Mesenchymal stem cell (in vitro differentiated cells and primary cell): Measurements from ENCODE around the gene LUC7L2.
A peak's percentile ranks its signal among the peaks of the same experiment; 100 is the strongest.

Experiments
- DNase-seq: peaks from one replicate; pipeline ENCODE4 v3.0.0-alpha.2; 2013
- H2AFZ ChIP-seq: one replicate; pipeline ENCODE4 v1.6.1; 2013; ENCODE audit warnings: low read depth, mild to moderate bottlenecking, control low read depth, inconsistent platforms, low read length, moderate library complexity
- H2AK5ac ChIP-seq: 2 replicates; pipeline ENCODE4 v1.6.1; 2013; ENCODE audit warnings: low read length, moderate library complexity, mild to moderate bottlenecking, inconsistent platforms; ENCODE audit not compliant: severe bottlenecking
- H2BK120ac ChIP-seq: one replicate; pipeline ENCODE4 v1.6.1; 2013; ENCODE audit warnings: low read depth, mild to moderate bottlenecking, inconsistent platforms, low read length, moderate library complexity
- H2BK12ac ChIP-seq, 2 experiments: one replicate each; pipeline ENCODE4 v1.6.1; 2013; ENCODE audit warnings: inconsistent platforms in 2 of 2, low read length in 2 of 2, mild to moderate bottlenecking in 2 of 2, moderate library complexity in 2 of 2, control low read depth in 1 of 2
- H2BK15ac ChIP-seq: one replicate; pipeline ENCODE4 v1.6.1; 2013; ENCODE audit warnings: mild to moderate bottlenecking, low read depth, inconsistent platforms; ENCODE audit not compliant: poor library complexity, severe bottlenecking
- H2BK5ac ChIP-seq: 2 replicates; pipeline ENCODE4 v1.6.1; 2013; ENCODE audit warnings: low read depth, mild to moderate bottlenecking, low read length, control low read depth, inconsistent platforms; ENCODE audit not compliant: poor library complexity, severe bottlenecking
- H3K14ac ChIP-seq, 2 experiments: one replicate each; pipeline ENCODE4 v1.6.1; 2013; ENCODE audit warnings: inconsistent platforms in 2 of 2, low read length in 2 of 2, control low read depth in 1 of 2, mild to moderate bottlenecking in 1 of 2, moderate library complexity in 1 of 2
- H3K18ac ChIP-seq, 2 experiments: one replicate each; pipeline ENCODE4 v1.6.1; 2013; ENCODE audit warnings: inconsistent platforms in 2 of 2, low read length in 2 of 2, control low read depth in 1 of 2, low read depth in 1 of 2, mild to moderate bottlenecking in 1 of 2
- H3K23ac ChIP-seq, 2 experiments: one replicate each; pipeline ENCODE4 v1.6.1; 2013; ENCODE audit warnings: inconsistent platforms in 2 of 2, low read length in 2 of 2, mild to moderate bottlenecking in 2 of 2, moderate library complexity in 2 of 2, control low read depth in 1 of 2
- H3K27ac ChIP-seq: 2 replicates; pipeline ENCODE4 v1.5.1; 2013; ENCODE audit warnings: mild to moderate bottlenecking, moderate library complexity, low read length, control low read depth, inconsistent platforms; ENCODE audit not compliant: poor library complexity, severe bottlenecking
- H3K27me3 ChIP-seq, 2 experiments: 2 replicates each; pipeline versions ENCODE4 v1.6.1 to v1.7.0; 2013; ENCODE audit warnings: low read length in 2 of 2, mild to moderate bottlenecking in 2 of 2, moderate library complexity in 2 of 2, control low read depth in 1 of 2, inconsistent platforms in 1 of 2; ENCODE audit not compliant: control insufficient read depth in 1 of 2, insufficient read depth in 1 of 2
- H3K36me3 ChIP-seq, 2 experiments: 2 replicates each; pipeline versions ENCODE4 v1.6.1 to v1.7.0; 2013; ENCODE audit warnings: low read length in 2 of 2, control low read depth in 1 of 2, inconsistent platforms in 1 of 2, low read depth in 1 of 2, mild to moderate bottlenecking in 1 of 2; ENCODE audit not compliant: insufficient read depth in 2 of 2, control insufficient read depth in 1 of 2
- H3K4ac ChIP-seq, 2 experiments: one replicate each; pipeline ENCODE4 v1.6.1; 2013; ENCODE audit warnings: inconsistent platforms in 2 of 2, low read length in 2 of 2, mild to moderate bottlenecking in 2 of 2, moderate library complexity in 2 of 2, control low read depth in 1 of 2, low read depth in 1 of 2
- H3K4me1 ChIP-seq: 2 replicates; pipeline ENCODE4 v1.6.1; 2013; ENCODE audit warnings: low read depth, low read length, control low read depth; ENCODE audit not compliant: control insufficient read depth, insufficient read depth
- H3K4me2 ChIP-seq: 2 replicates; pipeline ENCODE4 v1.6.1; 2013; ENCODE audit warnings: low read length, mild to moderate bottlenecking, inconsistent platforms; ENCODE audit not compliant: poor library complexity, severe bottlenecking
- H3K4me3 ChIP-seq, 2 experiments: 2 replicates each; pipeline versions ENCODE4 v1.5.1 to v1.7.0; 2013; ENCODE audit warnings: low read length in 2 of 2, mild to moderate bottlenecking in 2 of 2, control low read depth in 1 of 2, low read depth in 1 of 2; ENCODE audit not compliant: insufficient read depth in 1 of 2
- H3K79me1 ChIP-seq: replicated peaks from 2 replicates; pipeline ENCODE4 v1.6.1; 2013; ENCODE audit warnings: mild to moderate bottlenecking, control low read depth, low read length, inconsistent platforms; ENCODE audit not compliant: poor library complexity, severe bottlenecking
- H3K9ac ChIP-seq: 2 replicates; pipeline ENCODE4 v1.7.0; 2013; ENCODE audit warnings: mild to moderate bottlenecking, low read length, moderate library complexity
- H3K9me3 ChIP-seq: 2 replicates; pipeline ENCODE4 v1.7.0; 2013; ENCODE audit warnings: mild to moderate bottlenecking, low read length; ENCODE audit not compliant: control insufficient read depth
- H4K8ac ChIP-seq: one replicate; pipeline ENCODE4 v1.6.1; 2013; ENCODE audit warnings: inconsistent platforms, mild to moderate bottlenecking, low read length, moderate library complexity
- H4K91ac ChIP-seq: one replicate; pipeline ENCODE4 v1.6.1; 2013; ENCODE audit warnings: mild to moderate bottlenecking, low read length, inconsistent platforms
- WGBS: methylation state at CpG from one replicate; pipeline ENCODE4 v1.1.7; 2013; ENCODE audit warnings: mixed read lengths; 5-methylcytosine and 5-hydroxymethylcytosine counted together

LUC7L2 gene

GRCh38 chr7:139387594-139387993 is 27.9 kb downstream of the LUC7L2 start:
- Histone ChIP-seq H3K18ac (no peak overlapping the region), H3K4ac (no peak overlapping the region), H4K91ac (no peak overlapping the region), H3K79me1 (peaks cover 1% of the 10 kb centered on the region), H2AFZ (no peak overlapping the region), H3K9me3 (no peaks in the 10 kb centered on the region), H3K9ac (no peak overlapping the region), H2AK5ac (no peak overlapping the region), H3K4me3 (no peak overlapping the region), H3K4me1 (no peaks in the 10 kb centered on the region), H2BK12ac (no peak overlapping the region), H3K27ac (no peak overlapping the region), H2BK15ac (no peak overlapping the region), H2BK120ac (no peak overlapping the region), H3K14ac (no peak overlapping the region), H3K23ac (no peak overlapping the region), H4K8ac (no peak overlapping the region), H3K4me2 (no peak overlapping the region), H3K27me3 (no peaks in the 10 kb centered on the region), H2BK5ac (no peak overlapping the region), H3K36me3 (peaks cover 5 to 73% of the 10 kb centered on the region in 2 experiments)
- WGBS, result 94% methylated on average over 4 of the region's 5 CpGs
- DNase-seq, result no peak

GRCh38 chr7:139389091-139389490 is 29.4 kb downstream of the LUC7L2 start:
- Histone ChIP-seq H3K4me2 (no peak overlapping the region), H3K4me1 (peaks cover 1% of the 10 kb centered on the region), H3K27ac (no peak overlapping the region), H3K4ac (no peak overlapping the region), H2AFZ (no peak overlapping the region), H3K79me1 (peaks cover 6% of the 10 kb centered on the region), H3K36me3 (peaks cover 5 to 73% of the 10 kb centered on the region in 2 experiments), H3K9ac (no peak overlapping the region), H2BK15ac (no peak overlapping the region), H2AK5ac (no peak overlapping the region), H3K23ac (no peak overlapping the region), H2BK5ac (no peak overlapping the region), H3K27me3 (no peaks in the 10 kb centered on the region), H3K18ac (no peak overlapping the region), H3K14ac (no peak overlapping the region), H2BK120ac (no peak overlapping the region), H3K4me3 (no peak overlapping the region), H4K8ac (no peak overlapping the region), H2BK12ac (no peak overlapping the region), H3K9me3 (no peaks in the 10 kb centered on the region), H4K91ac (no peak overlapping the region)
- WGBS, result 94% methylated on average over 3 of the region's 3 CpGs
- no peak for DNase-seq

DNA sequence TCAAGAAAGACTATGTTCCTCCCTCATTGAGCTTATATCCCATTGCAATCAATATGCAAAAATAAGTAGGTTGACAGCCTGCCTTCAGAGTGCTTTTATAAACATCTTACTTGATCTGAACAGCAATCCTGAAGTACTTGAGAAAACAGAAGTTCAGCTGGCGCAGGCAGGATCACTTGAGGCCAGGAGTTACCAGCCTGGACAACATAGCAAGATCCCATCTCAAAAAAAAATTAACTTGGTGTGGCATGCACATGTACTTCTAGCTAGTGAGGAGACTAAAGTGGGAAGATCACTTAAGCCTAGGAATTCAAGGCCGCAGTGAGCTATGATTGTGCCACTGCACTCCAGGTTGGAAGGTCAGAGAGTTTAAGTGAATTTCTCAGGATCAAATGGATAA is 30.1 kb downstream of the LUC7L2 start:
- Histone ChIP-seq H3K36me3 (peaks cover 5 to 72% of the 10 kb centered on the region in 2 experiments), H3K23ac (no peak overlapping the region), H2AFZ (no peak overlapping the region), H2BK12ac (no peak overlapping the region), H3K79me1 (peaks cover 4% of the 10 kb centered on the region), H2BK5ac (no peak overlapping the region), H4K8ac (no peak overlapping the region), H2AK5ac (no peak overlapping the region), H4K91ac (no peak overlapping the region), H3K4me3 (no peak overlapping the region), H3K4me1 (peaks cover 1% of the 10 kb centered on the region), H3K9ac (no peak overlapping the region), H3K9me3 (no peaks in the 10 kb centered on the region), H3K27ac (no peak overlapping the region), H3K14ac (no peak overlapping the region), H3K18ac (no peak overlapping the region), H3K4me2 (no peak overlapping the region), H3K4ac (no peak overlapping the region), H2BK120ac (no peak overlapping the region), H2BK15ac (no peak overlapping the region), H3K27me3 (no peaks in the 10 kb centered on the region)
- WGBS, result 91% methylated on average over 2 of the region's 2 CpGs
- DNase-seq, result no peak

DNA sequence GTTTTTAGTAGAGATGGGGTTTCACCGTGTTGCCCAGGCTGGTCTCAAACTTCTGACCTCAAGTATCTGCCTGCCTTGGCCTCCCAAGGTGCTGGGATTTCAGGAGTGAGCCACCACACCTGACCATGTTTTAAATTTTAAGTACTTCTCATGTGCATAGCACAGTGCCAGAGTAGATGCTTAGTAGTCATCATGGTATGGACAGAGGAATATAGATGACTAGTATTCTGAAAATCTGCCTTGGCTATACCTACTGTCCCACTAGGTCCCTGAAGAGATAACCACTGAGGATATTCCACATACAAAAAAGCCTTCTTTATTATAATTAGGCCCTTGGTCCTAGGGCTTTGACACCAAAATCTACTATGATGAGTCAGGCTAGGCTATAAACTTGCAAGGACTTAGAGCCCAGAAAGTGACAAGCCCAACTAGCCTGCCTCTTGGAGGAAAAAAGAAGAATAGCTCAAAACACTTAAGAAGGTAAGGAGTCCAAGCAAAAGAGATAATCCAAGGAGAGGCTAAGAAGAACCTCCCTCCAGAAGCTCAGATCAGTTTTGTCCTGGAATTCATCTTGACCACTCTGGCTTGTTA is 34.0 kb downstream of the LUC7L2 start:
- H4K91ac ChIP-seq, result no peak overlapping the region
- H3K27ac ChIP-seq, result no peak overlapping the region

More for the DNA sequence above, 34.0 kb downstream of the LUC7L2 start:
- Histone ChIP-seq H3K4ac (no peak overlapping the region), H3K4me2 (no peak overlapping the region), H3K14ac (no peak overlapping the region), H3K9me3 (no peaks in the 10 kb centered on the region), H2BK12ac (no peak overlapping the region), H2BK120ac (no peak overlapping the region), H3K9ac (no peak overlapping the region), H3K23ac (no peak overlapping the region), H2BK5ac (no peak overlapping the region), H3K18ac (no peak overlapping the region), H3K79me1 (peaks cover 7% of the 10 kb centered on the region), H3K36me3 (peaks cover 3 to 59% of the 10 kb centered on the region in 2 experiments), H4K8ac (no peak overlapping the region), H3K27me3 (no peaks in the 10 kb centered on the region), H2AK5ac (no peak overlapping the region), H3K4me3 (no peak overlapping the region), H3K4me1 (peaks cover 4% of the 10 kb centered on the region), H2AFZ (no peak overlapping the region), H2BK15ac (no peak overlapping the region)
- 95% methylated on average over 1 of the region's 1 CpG for WGBS
- DNase-seq, result peak; percentile 22
